ENCODE measurements around the gene CFAP99.

DNA sequence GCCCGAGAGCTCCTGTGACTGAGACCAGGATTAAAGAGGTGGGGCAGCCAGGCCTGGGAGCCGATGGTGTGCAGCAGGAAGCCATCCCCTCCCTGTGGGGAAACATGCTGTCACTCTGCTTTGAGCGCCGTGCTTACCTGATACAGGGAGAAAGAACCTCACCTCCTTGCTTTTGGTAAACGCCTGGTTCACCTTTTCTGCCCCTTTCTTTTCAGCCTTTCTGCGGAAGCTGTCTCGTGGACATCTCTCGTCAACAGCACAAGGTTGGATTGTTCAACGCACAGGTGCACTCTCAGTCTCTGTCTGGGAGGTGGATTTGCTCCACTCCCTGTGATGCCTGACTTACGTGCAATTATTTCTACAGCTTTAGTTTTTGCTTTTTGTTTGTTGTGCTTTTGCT, 12.3 kb upstream of the CFAP99 start:
- TF ChIP-seq POLR2A (IDR thresholded peaks at IDR 0.05), result no peak
- TF ChIP-seq, protein P1, sequence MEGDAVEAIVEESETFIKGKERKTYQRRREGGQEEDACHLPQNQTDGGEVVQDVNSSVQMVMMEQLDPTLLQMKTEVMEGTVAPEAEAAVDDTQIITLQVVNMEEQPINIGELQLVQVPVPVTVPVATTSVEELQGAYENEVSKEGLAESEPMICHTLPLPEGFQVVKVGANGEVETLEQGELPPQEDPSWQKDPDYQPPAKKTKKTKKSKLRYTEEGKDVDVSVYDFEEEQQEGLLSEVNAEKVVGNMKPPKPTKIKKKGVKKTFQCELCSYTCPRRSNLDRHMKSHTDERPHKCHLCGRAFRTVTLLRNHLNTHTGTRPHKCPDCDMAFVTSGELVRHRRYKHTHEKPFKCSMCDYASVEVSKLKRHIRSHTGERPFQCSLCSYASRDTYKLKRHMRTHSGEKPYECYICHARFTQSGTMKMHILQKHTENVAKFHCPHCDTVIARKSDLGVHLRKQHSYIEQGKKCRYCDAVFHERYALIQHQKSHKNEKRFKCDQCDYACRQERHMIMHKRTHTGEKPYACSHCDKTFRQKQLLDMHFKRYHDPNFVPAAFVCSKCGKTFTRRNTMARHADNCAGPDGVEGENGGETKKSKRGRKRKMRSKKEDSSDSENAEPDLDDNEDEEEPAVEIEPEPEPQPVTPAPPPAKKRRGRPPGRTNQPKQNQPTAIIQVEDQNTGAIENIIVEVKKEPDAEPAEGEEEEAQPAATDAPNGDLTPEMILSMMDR (IDR thresholded peaks at IDR 0.05 in 4 of 5, conservative IDR thresholded peaks at IDR 0.05 in 1 of 5), result no peak
